ENCODE data around the gene PTPRT.

DNA sequence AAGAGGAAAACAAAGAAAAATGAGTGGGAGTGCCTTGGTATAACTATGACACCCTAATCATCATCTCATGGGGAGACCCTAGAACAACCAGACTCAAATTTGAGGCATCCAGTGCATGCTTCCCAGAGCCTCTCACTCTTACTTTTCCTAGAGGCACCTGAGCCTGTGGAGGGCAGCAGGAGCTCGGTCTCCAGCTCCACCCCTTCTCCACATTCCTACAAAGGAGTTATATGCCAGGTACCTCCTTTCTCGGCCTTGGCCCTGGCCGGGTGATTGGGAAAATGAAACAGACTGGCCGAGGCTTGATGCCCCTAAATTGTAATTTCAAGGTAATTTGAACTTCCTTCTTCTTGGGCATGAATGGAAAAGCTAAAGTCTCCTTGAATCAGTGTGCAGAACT lies 810.3 kb downstream of the PTPRT start:
- TF ChIP-seq, protein P1, sequence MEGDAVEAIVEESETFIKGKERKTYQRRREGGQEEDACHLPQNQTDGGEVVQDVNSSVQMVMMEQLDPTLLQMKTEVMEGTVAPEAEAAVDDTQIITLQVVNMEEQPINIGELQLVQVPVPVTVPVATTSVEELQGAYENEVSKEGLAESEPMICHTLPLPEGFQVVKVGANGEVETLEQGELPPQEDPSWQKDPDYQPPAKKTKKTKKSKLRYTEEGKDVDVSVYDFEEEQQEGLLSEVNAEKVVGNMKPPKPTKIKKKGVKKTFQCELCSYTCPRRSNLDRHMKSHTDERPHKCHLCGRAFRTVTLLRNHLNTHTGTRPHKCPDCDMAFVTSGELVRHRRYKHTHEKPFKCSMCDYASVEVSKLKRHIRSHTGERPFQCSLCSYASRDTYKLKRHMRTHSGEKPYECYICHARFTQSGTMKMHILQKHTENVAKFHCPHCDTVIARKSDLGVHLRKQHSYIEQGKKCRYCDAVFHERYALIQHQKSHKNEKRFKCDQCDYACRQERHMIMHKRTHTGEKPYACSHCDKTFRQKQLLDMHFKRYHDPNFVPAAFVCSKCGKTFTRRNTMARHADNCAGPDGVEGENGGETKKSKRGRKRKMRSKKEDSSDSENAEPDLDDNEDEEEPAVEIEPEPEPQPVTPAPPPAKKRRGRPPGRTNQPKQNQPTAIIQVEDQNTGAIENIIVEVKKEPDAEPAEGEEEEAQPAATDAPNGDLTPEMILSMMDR (IDR thresholded peaks at IDR 0.05; ENCODE audit: insufficient read depth, low read length, poor library complexity, severe bottlenecking) = no peak
- TF ChIP-seq EZH2phosphoT487 (conservative IDR thresholded peaks at IDR 0.05; ENCODE audit: low read length) = no peak

All from SU-DHL-6 (cell line).